Tibial nerve (tissue), 4 donors: Measurements from ENCODE around the gene CASQ1.

Experiments
- CTCF ChIP-seq, 5 experiments: fragments of 200-600 bp in 3 of 5; fragments of 450-650 bp in 2 of 5; sonication (generic) in 3 of 5; IDR thresholded peaks; one replicate each; pipeline ENCODE4 v1.5.1; 2016 to 2019; ENCODE audit warnings: antibody characterized with exemption in 5 of 5, mild to moderate bottlenecking in 3 of 5, moderate library complexity in 2 of 5
- EP300 ChIP-seq, 2 donors: sonication (generic); formaldehyde crosslinking; IDR thresholded peaks; one replicate each; pipeline ENCODE4 v1.6.1; 2017; ENCODE audit warnings: antibody characterized with exemption in 2 of 2, mild to moderate bottlenecking in 1 of 2
- POLR2A ChIP-seq, 2 donors: fragments of 450-650 bp; IDR thresholded peaks; one replicate each; pipeline ENCODE4 v1.6.1; 2017; ENCODE audit warnings: antibody characterized with exemption in 2 of 2, mild to moderate bottlenecking in 2 of 2, moderate library complexity in 2 of 2

- TF ChIP-seq CTCF (IDR thresholded peaks at IDR 0.05) (no peak), POLR2A (IDR thresholded peaks at IDR 0.05) (no peak), EP300 (IDR thresholded peaks at IDR 0.05) (no peak)
Observed at GRCh38 chr1:160148121-160148520, 42.3 kb upstream of the CASQ1 start.
